Endometrial microvascular endothelial cells (primary cell): ENCODE data around the gene TNNT3. TPM values are rescaled to one million over a fixed set of nuclear protein-coding genes. Genes with fewer than 3 reads are reported as not detected.

Source experiments
- in situ Hi-C: cut with HindIII; loops from 2 replicates; pipeline ENCODE4 v1.10.0; 2017; ENCODE audit warnings: low sequenced_read_pairs, low pct_unique_long_range_greater_than_20kb; ENCODE audit errors: inconsistent ontology term
- total RNA-seq: library from RNA; depleted of rRNA; stranded (reverse); fragments of >200 nt; gene quantifications from one replicate; pipeline ENCODE4 v1.2.3, GENCODE V29; 2015; ENCODE audit errors: inconsistent ontology term

The TNNT3 gene
- total RNA-seq, 1 donor from 2014 or later: not detected

DNA sequence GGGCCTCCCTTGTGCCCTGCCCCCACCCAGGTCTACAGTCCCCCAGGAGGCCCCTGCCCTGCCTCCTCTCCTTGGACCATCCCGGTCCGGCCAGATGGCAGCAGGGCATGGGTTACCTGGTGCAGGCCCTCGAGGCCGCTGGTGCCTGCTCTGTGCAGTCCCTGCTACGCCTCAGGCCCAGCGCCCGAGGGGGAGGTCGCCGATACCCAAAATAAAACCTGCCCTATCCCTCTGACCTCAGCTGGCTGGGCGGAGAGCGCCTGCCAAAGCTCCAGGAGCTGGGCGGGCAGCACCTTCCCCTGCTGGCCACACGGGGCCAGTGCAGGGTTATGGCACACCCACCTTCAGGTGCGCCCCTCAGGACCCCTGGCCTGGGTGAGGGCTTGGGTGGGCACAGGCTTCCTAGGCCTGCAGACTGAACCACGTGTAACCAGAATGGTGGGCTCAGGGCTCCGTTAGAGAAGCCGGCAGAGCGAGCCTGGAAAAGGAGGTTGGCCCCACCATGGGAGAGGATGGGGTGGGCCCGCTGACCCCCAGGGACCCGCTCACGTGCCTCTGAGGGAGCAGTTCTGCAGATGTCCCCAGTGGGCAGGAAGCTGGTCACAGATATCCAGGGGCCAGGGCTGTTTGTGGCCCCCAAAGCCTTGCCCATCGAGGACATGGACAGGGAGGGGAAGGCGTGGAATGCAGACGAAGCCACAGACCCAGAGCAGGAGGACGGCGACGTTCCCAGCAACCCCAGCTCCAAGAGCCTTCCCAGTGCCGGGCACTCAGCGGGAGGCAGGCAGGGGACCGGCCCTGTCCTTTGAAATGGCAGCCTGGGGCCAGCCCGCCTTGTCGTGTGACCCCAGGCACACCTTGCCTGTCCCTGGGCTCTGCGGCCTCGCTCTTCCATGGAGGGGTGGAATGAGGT is 1.7 kb upstream of the TNNT3 start:
- in situ Hi-C loops: no loop called here

DNA sequence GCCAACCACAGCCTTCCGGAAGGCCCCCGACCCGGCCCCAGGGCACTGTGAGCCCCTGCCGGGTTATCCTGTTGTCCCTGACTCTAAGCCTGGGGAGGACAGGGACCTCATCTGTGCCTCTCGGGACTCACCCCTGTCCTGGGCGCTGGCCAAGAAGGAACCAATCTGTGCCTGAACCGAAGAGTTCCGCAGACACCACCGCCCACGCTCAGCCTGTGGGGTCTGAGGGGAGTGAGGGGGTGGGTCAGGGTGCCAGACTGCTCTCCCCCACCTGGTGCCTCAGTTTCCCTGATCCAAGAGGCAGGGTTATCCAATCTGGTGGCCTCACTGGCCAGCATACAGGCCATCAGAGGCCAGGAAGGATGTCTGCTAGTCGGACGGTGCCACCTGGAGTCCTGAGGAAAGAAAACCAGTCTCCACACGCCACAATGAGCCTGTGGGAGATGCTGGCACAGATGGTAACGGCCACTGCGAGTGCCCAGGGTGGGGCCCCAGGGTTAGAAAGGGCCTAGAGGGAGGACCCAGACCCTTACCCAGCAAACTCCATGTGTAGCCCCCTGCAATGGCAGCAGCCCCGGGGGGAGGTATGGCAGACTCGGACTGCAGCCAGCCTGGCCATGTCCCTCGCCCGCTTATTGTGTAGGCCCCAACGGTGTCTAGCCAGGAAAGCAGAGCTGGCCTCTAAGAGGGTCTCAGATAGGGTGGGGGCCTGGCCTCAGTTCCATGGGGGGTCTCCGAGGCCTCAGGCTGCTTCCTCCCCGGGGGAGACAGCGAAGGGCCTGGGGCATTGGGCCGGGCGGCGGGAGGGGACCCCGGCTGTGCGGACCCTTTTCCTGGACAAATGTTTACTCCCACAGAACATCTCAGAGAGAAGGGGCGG is 827 bp upstream of the TNNT3 start:
- in situ Hi-C loops: no loop called here

DNA sequence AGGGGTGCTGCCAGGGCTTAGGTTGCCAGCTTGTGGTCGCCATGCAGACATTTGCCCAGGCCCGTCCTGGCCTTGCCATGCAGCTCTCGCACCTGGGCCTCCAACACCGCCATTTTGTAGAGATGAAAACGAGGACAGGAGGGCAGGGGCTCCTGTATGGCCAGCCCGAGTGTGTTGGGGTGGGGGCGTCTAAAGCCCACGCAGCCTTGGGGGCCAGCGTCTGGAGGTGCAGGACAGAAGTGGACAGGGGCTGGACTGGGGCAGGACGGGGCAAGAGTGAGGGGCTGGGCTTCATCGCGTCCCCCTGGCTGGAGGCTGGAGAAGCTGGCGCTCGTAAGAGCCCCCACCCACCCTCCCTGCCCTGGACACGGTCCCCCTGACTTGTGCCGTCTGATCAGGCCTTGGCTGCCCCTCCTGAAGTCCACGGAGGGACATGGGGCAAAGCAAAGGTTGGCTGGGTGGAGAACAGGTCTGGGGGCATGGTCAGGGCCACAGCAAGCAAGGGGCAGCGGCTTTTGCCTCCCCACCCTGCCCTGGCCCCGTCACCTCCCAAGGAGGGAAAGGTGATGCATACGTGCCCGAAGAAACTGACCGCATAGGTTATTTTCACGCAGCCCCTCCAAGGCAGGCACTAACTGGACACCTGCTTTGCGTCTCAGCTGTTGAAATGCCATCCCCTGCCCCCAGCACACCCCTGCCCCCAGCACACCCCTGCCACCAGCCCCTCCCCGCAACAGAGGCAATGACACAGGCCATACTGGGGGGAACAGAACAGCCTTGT is 815 bp downstream of the TNNT3 start:
- in situ Hi-C loops: no loop called here

DNA sequence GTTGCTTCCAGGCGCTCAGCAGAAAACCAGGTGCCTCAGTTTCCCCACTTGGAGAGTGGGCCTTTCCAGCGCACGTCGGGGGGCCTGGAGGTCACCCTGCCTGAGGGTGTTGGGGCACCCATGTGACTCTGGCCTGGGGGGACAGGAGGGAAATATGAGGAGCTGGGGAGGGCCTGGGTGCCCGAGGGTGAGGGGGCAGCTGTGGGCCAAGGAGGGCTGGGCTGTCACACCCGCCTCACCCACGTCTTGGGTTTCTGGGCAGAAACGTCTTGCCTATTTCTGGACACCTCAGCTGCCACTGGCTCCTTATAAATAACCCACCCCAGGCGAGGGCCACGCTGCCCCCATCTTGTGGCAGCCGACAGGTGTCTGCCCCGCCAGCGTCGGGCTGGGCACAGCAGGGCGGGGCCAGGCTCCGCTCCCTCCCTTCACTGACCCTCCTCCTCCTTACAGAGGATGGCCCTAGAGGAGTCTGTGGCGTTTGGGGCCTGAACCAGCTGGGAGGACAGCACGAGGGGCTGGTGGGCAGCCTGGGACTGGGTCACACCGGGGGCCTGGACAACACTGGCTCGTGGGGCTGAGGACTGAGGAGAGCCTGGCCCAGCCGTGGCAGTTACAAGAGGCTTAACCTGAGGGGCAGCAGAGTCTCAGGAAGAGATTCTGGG is 1.5 kb downstream of the TNNT3 start:
- in situ Hi-C loops: no loop called here

DNA sequence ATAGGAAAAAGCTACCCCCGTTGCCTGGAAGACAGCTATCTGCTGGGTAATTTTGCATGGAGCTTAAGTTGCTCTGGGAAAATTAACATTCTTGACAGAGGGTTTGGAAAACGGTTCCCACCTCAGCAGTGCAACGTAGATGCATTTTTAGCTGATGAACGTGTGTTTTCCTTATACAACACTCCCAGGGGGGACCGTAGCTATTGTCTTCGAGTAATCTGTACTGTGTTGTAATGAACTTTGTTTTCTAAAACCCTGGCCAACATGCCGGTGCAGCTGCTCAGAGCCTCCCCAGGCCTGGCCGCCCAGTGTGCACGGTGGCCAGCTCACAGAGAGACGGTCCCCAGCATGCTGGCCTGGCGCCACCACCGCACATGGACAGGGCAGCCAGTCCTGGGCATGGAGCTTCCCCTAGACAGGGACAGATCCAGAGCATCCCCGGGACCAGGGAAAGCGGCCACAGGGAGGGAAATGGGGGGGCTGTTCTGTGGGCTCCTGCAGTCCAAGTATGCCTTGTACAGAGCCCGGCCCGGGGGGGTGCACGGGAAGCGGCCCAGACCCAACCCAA is 2.2 kb downstream of the TNNT3 start:
- in situ Hi-C loops: no loop called here

DNA sequence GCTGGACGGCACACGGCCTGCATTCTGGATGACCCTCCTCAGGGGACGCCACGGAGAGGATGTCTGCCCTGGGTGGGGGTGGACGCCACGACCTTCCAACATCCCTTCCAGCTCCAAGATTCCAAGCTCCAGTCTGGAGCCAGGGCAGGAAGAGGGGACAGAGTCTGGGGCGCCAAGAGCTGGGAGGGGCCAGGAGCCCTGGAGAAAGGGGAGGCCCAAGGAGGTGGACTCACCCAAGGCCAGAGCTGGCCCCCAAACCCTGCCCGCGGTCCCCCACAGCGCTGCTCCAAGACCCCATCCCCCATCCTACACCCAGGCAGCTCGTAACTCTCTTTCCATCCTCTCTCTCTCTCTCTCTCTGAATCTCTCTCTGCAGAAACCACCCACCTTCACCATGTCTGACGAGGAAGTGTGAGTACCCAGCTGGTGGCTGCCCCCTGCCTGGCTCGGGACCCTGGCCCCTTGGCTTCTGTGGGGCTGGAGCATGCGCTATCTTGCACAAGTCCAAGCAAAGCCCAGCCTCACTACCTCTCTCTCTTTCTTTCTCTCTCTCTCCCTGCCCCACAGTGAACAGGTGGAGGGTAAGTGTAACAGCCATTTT is 3.1 kb downstream of the TNNT3 start:
- in situ Hi-C loops: no loop called here

DNA sequence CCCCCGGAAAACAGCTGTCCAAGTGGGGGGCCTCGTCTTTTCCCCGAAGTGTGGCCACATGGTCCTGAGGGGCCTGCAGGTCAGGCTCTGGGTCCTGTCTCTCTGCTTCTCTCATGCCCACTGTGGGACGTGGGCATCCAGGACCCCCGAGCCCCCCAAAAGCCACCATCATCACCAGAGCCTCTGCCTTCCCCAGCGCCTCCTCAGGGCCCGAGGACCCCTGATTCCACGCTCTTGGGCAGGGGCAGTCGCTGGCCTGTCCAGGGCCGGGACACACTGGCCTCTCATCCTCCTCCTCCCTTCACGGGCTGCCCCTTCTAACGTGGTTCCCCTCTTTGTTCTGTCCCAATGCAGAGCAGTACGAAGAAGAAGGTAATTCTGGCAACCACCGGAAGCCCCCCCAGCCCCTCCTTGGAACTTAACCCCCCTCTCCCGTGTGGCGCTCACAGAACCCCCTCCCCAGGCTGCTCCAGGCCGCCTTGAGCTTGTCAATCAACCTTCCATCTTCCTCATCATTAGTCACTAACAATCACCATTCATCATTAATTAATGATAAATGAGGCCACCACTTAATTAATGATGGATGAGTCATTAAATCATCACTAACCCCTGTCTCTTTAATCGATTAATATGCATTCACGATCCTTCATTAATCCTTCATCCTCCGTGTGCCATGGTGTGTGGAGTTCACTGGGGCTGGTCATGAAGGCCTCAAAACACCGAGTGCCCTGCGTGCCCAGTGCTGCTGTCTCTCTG is 3.9 kb downstream of the TNNT3 start:
- in situ Hi-C loops: no loop called here

DNA sequence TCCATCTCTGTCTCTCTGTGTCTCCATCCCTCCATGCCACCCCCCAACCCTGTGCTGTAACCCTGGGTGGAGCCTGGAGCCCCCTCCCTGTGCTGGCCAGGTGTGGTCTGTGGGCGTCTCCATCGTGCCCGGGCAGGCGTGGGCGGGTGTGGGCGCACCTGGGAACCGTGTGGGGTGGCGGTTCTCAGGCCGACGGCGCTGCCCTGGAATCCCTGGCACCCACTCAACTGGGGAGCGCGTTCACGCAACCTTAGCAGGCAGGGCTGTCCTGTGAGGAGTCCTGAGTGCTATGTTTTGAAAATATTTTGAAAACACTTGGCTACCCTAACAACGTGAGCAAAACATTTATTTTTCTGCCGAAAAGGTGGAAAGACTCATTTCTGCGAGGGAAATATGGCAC is 4.7 kb downstream of the TNNT3 start:
- in situ Hi-C loops: no loop called here

DNA sequence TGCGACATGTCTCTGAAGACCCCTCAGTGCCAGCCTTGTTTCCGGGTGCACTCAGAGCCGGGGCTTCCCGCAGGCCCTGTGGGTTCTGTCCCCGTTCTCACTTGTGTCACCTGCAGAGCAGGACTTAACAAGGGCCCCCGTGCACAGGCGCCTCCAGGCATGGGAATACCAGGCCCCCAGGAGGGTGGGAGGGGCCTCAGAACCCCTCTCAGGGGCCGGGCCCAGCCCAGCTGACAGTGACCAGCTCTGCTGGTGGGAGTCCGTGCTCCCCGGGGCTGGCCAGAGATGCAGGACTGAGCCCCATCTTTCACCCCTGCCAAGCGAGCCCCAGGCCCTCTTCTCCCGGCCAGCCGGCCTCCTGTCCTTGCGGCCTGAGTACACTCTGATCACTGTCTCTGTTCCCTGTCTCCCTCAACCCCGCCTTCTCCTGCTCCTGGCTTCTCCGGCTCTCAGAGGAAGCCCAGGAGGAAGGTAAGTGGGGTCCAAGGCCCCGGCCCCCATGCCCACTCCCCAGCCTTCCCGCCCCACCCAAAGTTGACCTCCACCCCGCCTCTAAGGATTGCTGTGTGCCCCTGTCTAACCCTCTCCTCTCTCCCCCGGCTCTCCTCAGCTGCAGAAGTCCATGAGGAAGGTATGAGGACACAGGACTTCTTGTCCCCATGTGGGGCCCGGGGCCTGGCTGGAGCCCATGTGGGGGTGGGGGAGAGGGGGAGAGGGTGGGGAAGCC is 5.3 kb downstream of the TNNT3 start:
- in situ Hi-C loops: no loop called here

DNA sequence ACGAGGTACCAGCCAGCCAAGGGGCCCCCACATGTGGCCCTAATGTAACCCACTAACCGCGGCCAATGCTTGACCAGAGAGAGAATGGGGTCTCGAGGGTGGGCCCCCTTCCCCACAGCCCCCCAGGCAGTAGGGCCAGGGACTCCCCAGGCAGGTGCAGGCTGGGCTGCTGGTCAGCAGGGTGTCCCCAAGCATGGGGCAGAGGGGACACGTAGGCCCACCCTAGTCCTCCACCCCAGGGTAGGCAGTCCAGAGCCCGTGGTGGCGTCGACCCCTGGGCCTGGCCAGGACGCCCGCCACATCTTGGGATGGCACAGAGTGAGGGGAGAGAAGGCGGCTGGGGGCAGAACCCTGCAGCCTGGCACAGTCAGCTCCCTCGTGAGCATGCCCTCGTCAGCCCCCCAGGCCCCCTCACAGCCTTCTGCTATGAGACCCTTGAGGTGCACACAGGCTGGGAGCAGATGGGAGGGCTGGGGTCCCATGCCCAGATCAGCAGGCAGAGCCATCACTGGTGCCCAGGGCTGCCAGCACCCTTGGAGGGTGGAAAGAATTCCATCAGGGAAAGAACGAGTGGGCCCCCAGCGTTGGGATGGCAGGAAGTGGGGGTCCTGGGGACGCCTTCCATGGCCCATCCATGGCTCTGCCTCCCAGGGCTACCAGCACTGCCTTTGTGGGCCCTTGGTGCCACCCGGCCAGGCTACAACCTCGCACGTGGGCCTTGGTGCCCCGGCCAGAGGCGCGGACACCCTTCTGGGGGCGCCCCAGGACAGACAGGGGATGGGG is 6.1 kb downstream of the TNNT3 start:
- in situ Hi-C loops: no loop called here

DNA sequence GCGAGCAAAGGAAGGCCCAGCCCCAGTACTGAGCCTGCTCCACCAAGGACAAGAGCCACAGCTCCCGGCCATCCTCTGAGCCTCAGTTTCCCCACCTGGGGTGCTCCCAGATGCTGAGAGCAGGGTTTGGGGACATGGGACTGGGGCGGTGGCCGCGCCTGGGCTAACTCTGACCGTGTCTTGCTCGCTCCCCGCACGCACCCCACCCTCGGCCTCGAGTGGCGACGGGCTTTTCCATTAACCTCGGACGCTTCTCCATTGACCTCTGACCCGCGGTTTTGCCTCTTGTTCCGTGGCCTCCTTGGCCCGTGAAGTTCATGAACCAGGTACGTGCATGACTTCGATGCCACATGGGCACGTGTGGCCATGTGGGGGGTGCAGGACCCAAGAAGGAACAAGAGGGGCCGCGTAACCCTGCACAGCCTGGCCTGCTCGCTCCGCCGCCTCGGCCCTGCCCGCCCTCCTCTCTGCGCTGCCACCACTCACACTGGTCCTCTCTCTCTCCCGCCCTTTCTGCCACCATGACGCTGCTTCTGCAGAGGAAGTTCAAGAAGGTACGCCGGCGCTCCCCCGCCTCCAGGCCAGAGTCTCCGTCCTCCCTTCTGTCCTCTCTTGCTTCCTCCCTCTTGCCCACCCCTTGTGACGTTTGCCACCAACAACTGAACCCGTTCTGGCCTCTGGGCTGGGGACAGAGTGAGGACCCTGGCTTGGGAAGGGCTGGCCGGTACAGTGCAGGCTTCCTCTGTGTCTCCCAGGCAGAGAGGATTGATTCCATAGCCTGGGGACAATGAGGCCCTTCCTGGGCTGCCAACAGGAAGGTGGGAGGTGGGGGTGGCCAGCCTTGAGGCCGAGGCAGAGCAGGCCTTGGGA is 6.9 kb downstream of the TNNT3 start:
- in situ Hi-C loops: no loop called here

DNA sequence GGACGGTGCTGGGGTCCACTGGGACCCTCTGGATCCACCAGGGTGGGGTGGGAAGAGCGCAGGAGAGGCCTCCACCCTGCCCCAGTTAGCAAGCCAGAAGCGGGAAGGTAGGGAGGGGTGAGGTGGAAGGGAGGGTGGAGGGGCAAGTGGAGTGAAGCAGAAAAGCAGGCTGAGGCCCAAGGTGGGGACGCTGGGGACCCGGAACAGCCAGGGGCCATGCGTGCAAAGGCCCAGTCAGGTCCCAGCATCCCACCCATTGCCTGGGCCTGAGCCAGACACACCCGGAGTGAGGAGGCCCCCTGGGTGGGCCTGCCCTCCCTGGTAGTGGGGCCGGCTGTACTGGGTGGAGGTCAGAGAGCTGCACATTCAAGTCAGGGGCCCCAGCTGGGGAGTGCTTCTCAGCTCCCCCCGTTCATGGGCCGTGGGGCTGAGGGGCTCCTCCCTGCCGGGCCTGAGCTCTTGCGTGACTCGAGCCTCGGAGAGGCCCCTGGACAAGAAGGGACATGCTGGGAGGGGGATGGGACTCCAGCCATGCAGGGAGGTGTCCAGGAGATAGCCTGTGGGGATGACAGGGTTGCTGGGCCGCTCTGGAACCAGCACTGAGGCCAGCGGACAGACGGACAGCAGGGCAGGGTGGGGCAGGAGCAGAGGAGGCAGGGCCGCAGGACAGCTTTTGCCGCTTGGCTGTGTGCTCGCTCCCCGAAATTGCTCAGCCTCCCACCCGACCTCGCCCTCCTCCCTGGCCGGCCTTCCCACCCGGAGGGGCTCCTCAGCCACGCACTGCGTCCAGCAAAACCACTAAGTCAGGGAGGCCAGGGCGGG is 7.7 kb downstream of the TNNT3 start:
- in situ Hi-C loops: no loop called here

DNA sequence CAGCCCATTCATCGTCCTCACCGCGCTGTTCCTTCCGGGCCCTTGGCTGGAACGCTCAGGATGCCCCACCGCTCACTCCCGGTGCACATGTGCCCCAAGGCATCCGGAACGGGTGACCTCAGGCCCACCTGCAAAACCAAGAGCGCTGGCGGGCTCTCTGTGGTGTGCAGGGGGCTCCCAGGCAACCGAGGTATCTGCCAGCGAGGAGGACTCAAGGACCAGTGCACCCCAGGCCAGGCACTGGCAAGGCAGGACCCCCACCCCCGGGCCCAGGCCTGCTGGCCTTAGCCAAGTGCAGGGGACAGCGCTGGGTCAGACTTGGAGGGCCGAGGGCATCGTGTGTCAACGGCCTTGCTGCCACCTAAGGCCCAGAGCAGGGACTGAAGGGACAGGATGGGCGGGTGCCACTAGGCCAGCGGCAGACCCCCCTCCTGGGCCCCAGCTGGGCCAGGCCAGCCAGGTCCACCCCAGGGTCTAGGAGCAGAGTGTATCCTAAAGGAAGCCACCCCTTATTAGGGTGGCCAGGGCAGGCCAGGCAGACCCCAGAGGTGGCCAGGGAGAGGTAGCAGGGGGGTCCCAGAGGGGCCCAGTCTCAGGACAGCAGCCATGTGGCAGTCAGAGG is 8.5 kb downstream of the TNNT3 start:
- in situ Hi-C loops: no loop called here

DNA sequence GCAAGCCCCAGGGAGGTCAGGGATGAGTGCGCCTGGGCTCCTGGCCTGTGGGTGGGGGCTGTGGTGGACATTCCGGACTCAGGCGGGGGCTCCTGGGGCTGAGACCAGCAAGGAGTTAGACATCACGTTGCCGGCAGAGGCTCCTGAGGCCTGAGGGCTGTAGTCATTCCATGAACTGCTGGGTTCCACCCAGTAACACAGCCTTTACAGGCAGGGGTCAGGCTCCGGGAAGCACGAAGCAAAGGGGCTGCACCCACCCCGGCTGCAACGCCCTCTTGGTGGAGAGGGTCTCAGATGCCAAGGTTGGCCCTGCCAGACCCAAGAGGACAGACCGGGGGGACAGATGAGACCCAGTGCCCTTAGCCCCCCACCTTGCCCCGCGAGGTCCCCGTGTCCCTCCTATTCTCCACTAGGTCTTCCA is 9.0 kb downstream of the TNNT3 start:
- in situ Hi-C loops: no loop called here
